ENCODE measurements around the gene COMP.
A peak's percentile ranks its signal among the peaks of the same experiment; 100 is the strongest.

The COMP gene

GRCh38 chr19:18768046-18768771 lies 22.9 kb downstream of the COMP start:
- Histone ChIP-seq H3K36me3 (ENCODE audit: low read depth) (no peaks in the 10 kb centered on the region), H3K27ac (ENCODE audit: poor library complexity, severe bottlenecking) (no peak overlapping the region), H3K27me3 (ENCODE audit: insufficient read depth, poor library complexity, severe bottlenecking) (no peaks in the 10 kb centered on the region), H3K9me3 (ENCODE audit: severe bottlenecking) (no peaks in the 10 kb centered on the region), H3K4me3 (ENCODE audit: severe bottlenecking) (no peak overlapping the region), H3K4me1 (ENCODE audit: insufficient read depth, poor library complexity, severe bottlenecking) (peaks cover 29% of the 10 kb centered on the region)
- ATAC-seq (ENCODE audit: low read depth) (no peak), DNase-seq (ENCODE audit: low spot score) (no peak)
- TF ChIP-seq CTCF (IDR thresholded peaks at IDR 0.05; ENCODE audit: poor library complexity, severe bottlenecking) = no peak

GRCh38 chr19:18765224-18765623 lies 25.9 kb downstream of the COMP start:
- Histone ChIP-seq H3K4me1 (ENCODE audit: insufficient read depth, poor library complexity, severe bottlenecking) (peaks cover 39% of the 10 kb centered on the region), H3K36me3 (ENCODE audit: low read depth) (no peaks in the 10 kb centered on the region), H3K27ac (ENCODE audit: poor library complexity, severe bottlenecking) (peak overlapping the region; percentile 87), H3K9me3 (ENCODE audit: severe bottlenecking) (no peaks in the 10 kb centered on the region), H3K4me3 (ENCODE audit: severe bottlenecking) (no peak overlapping the region), H3K27me3 (ENCODE audit: insufficient read depth, poor library complexity, severe bottlenecking) (no peaks in the 10 kb centered on the region)
- DNase-seq (ENCODE audit: low spot score) (no peak), ATAC-seq (ENCODE audit: low read depth) (no peak)
- TF ChIP-seq CTCF (IDR thresholded peaks at IDR 0.05; ENCODE audit: poor library complexity, severe bottlenecking) = no peak

- Histone ChIP-seq H3K36me3 (ENCODE audit: low read depth) (no peaks in the 10 kb centered on the region), H3K4me1 (ENCODE audit: insufficient read depth, poor library complexity, severe bottlenecking) (peaks cover 39% of the 10 kb centered on the region), H3K27me3 (ENCODE audit: insufficient read depth, poor library complexity, severe bottlenecking) (no peaks in the 10 kb centered on the region), H3K27ac (ENCODE audit: poor library complexity, severe bottlenecking) (peak overlapping the region; percentile 87), H3K9me3 (ENCODE audit: severe bottlenecking) (no peaks in the 10 kb centered on the region), H3K4me3 (ENCODE audit: severe bottlenecking) (no peak overlapping the region)
- no peak for ATAC-seq (ENCODE audit: low read depth)
- TF ChIP-seq CTCF (IDR thresholded peaks at IDR 0.05; ENCODE audit: poor library complexity, severe bottlenecking) = no peak
- DNase-seq (ENCODE audit: low spot score) = no peak
Observed at GRCh38 chr19:18764591-18765051, 26.5 kb downstream of the COMP start.

- DNase-seq (ENCODE audit: low spot score) = peak; percentile 97
- no peak overlapping the region for H3K4me3 ChIP-seq (ENCODE audit: severe bottlenecking)
- ATAC-seq (ENCODE audit: low read depth) = peak; percentile 78
Observed at GRCh38 chr19:18763674-18764590, 27.2 kb downstream of the COMP start.

More at GRCh38 chr19:18763674-18764590, 27.2 kb downstream of the COMP start:
- peak overlapping the region; percentile 87 for H3K27ac ChIP-seq (ENCODE audit: poor library complexity, severe bottlenecking)
- peaks cover 34% of the 10 kb centered on the region for H3K4me1 ChIP-seq (ENCODE audit: insufficient read depth, poor library complexity, severe bottlenecking)
- no peaks in the 10 kb centered on the region for H3K36me3 ChIP-seq (ENCODE audit: low read depth)
- no peak for TF ChIP-seq CTCF (IDR thresholded peaks at IDR 0.05; ENCODE audit: poor library complexity, severe bottlenecking)
- H3K27me3 ChIP-seq (ENCODE audit: insufficient read depth, poor library complexity, severe bottlenecking) = no peaks in the 10 kb centered on the region
- no peaks in the 10 kb centered on the region for H3K9me3 ChIP-seq (ENCODE audit: severe bottlenecking)
